ENCODE data around the gene STUM.

DNA sequence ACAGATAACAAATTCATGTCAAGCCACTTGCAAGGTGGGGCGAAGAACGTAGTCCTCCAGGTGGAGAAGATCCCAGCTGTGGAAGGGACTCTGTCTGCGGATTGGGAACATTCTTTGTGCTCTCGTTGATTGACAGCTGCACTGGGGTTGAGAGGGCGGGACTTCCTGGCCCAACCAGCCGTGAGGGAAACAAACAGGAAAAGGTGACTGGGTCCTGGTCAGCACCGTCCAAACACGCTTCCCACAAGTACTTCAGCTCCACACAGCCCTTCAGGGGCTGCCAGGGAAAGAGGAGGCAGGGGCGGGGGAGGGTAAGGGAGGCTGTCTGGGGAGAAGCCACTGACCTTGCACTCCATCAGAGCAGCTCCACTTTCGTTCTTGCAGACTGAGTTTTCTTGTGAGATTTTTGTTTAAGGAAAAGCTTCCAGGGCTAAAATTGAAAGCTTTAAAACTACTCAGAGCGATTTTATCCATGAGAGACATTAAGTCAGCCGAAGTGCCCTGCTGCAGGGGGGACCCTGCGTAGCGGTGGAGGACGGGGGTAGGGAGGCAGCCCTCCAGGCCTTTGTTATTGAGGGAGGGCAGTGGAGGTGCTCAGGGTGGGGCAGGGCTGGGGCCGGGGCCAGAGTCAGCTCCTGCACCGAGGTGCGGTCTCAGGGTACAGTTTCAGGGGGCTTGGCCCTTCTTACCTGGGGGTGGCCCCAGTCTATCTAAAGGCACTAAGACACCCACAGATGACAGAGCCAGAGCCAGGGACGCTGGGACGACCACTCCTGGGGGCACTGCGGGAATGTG lies 21.6 kb upstream of the STUM start:
- TF ChIP-seq, protein P1, sequence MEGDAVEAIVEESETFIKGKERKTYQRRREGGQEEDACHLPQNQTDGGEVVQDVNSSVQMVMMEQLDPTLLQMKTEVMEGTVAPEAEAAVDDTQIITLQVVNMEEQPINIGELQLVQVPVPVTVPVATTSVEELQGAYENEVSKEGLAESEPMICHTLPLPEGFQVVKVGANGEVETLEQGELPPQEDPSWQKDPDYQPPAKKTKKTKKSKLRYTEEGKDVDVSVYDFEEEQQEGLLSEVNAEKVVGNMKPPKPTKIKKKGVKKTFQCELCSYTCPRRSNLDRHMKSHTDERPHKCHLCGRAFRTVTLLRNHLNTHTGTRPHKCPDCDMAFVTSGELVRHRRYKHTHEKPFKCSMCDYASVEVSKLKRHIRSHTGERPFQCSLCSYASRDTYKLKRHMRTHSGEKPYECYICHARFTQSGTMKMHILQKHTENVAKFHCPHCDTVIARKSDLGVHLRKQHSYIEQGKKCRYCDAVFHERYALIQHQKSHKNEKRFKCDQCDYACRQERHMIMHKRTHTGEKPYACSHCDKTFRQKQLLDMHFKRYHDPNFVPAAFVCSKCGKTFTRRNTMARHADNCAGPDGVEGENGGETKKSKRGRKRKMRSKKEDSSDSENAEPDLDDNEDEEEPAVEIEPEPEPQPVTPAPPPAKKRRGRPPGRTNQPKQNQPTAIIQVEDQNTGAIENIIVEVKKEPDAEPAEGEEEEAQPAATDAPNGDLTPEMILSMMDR (optimal IDR thresholded peaks at IDR 0.05 in 1 of 3, IDR thresholded peaks at IDR 0.05 in 1 of 3, conservative IDR thresholded peaks at IDR 0.05 in 1 of 3; ENCODE audit: extremely low read depth in 1 of 3, insufficient read depth in 2 of 3, low read length in 3 of 3), result no peak
- TF ChIP-seq EZH2 (IDR thresholded peaks at IDR 0.05; ENCODE audit: low read length), result no peak

Measured in keratinocyte (primary cell).